Retinal pigment epithelial cell (primary cell): ENCODE data around the gene TNIK.

Source experiments
- DNase-seq: peaks from one replicate; pipeline ENCODE4 v3.0.0-alpha.2; 2010; ENCODE audit warnings: low read depth
- H3K4me3 ChIP-seq: 2 replicates; pipeline ENCODE4 v1.5.1; 2011; ENCODE audit warnings: mild to moderate bottlenecking, low read length, control low read depth, moderate library complexity
- CTCF ChIP-seq: conservative IDR thresholded peaks from 2 replicates; pipeline ENCODE4 v1.5.1; 2011; ENCODE audit warnings: low read depth, low read length, control low read depth, inconsistent platforms

TNIK gene

GRCh38 chr3:171489348-171489747 lies 29.1 kb upstream of the TNIK start:
- no peak for DNase-seq
- no peak overlapping the region for H3K4me3 ChIP-seq
- no peak for TF ChIP-seq CTCF

GRCh38 chr3:171488479-171488878 lies 28.3 kb upstream of the TNIK start:
- no peak for TF ChIP-seq CTCF
- no peak overlapping the region for H3K4me3 ChIP-seq
- DNase-seq: no peak

DNA sequence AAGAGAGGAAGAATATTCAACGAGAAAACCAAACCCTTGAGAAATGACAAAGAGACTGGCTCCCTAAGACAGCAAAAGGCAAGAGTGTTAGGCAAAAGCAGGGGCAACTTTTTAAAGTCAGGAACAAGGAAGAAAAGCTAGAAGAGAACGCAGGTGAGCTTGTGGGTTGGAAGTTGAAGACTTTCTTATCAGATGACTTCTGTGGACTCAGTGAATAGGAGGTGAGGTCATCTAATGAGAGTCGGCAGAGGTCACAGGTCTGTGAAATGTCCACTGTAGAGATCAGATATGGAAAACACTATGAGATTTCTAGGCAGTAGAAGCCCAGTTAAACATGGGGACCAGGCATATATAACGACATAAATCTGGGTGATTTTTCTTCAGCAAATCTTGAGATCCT lies 27.2 kb upstream of the TNIK start:
- H3K4me3 ChIP-seq: no peak overlapping the region
- DNase-seq: no peak
- no peak for TF ChIP-seq CTCF

GRCh38 chr3:171485338-171485737 lies 25.1 kb upstream of the TNIK start:
- TF ChIP-seq CTCF: no peak
- DNase-seq: no peak
- no peak overlapping the region for H3K4me3 ChIP-seq

- no peak for TF ChIP-seq CTCF
- no peak overlapping the region for H3K4me3 ChIP-seq
- DNase-seq: no peak
These were observed 20.8 kb upstream of the TNIK start for GRCh38 chr3:171481011-171481410.

DNA sequence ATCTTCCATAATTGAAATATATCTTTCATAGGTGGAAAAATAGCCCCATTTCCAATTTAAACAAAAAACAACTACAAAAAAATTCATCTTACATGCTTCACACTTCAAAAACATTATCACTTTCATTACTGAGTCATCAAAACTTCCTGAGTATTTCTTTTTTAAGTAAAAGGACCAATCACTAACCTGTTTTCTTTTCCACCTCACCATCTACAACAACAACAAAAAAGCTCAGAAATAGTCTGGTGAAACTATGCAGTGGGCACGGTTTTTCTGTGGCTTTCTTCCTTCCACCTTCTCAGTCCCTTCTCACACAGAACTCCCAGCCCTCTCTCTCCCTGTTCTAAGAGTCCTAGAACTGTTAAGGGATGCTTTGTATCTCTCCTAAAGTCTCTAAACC lies 20.3 kb upstream of the TNIK start:
- TF ChIP-seq CTCF: no peak
- no peak for DNase-seq
- no peak overlapping the region for H3K4me3 ChIP-seq

DNA sequence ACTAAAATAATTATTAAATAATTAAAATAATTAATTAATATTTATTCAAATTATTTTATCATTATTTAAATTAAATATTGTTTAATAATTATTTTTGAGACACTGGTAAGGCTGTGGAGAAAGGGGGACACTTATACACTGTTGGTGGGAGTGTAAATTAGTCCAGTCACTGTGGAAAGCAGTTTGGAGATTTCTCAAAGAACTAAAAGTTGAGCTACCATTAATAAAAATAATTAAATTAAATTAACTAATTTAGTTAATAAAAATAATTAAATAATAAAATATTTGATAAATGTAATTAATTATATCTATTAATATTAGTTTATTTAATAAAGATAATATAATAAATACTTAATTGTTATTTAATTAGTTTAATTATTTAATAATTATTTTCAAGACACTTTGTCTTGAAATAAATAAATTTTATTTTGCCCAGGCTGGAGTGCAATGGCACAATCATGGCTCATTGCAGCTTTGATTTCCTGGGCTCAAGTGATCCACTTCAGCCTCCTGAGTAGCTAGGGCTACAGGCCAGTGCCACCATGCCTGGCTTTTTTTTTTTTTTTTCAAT lies 16.4 kb upstream of the TNIK start:
- TF ChIP-seq CTCF: no peak
- no peak overlapping the region for H3K4me3 ChIP-seq
- DNase-seq: no peak
